ENCODE measurements around the gene COL5A1.
A peak's percentile ranks its signal among the peaks of the same experiment; 100 is the strongest.

Gene COL5A1

DNA sequence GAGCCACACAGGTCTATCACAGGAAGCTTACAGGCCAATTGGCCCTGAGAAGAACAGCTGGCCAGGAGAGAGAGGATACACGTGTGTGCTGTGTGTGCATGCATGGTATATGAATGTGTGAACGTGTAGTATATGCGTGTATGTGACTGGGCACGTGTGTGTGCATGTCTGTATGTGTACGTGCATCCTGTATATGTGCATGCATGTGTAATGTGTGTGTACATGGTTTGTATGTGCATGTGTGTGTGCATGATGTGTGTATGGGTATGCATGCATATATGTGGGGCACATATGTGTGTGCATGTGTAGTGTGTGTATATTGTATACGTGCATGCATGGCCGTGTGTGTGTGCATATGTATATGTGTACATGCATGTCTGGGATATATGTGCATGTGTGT, 182.0 kb downstream of the COL5A1 start:
- H3K9me2 ChIP-seq (ENCODE audit: low read depth, low read length): no peaks in the 10 kb centered on the region
- peaks cover 6% of the 10 kb centered on the region for H3K4me1 ChIP-seq (ENCODE audit: insufficient read depth, low read length, severe bottlenecking)
- TF ChIP-seq, protein P1, sequence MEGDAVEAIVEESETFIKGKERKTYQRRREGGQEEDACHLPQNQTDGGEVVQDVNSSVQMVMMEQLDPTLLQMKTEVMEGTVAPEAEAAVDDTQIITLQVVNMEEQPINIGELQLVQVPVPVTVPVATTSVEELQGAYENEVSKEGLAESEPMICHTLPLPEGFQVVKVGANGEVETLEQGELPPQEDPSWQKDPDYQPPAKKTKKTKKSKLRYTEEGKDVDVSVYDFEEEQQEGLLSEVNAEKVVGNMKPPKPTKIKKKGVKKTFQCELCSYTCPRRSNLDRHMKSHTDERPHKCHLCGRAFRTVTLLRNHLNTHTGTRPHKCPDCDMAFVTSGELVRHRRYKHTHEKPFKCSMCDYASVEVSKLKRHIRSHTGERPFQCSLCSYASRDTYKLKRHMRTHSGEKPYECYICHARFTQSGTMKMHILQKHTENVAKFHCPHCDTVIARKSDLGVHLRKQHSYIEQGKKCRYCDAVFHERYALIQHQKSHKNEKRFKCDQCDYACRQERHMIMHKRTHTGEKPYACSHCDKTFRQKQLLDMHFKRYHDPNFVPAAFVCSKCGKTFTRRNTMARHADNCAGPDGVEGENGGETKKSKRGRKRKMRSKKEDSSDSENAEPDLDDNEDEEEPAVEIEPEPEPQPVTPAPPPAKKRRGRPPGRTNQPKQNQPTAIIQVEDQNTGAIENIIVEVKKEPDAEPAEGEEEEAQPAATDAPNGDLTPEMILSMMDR (IDR thresholded peaks at IDR 0.05; ENCODE audit: low read length): no peak
- no peak for TF ChIP-seq EZH2 (IDR thresholded peaks at IDR 0.05; ENCODE audit: borderline replicate concordance, low read length)
- H4K20me1 ChIP-seq (ENCODE audit: insufficient read depth, low read length): no peaks in the 10 kb centered on the region
- H3K36me3 ChIP-seq (ENCODE audit: insufficient read depth, low read length): peaks cover 51% of the 10 kb centered on the region
- H2AFZ ChIP-seq (ENCODE audit: low read length): no peak overlapping the region
- no peaks in the 10 kb centered on the region for H3K79me2 ChIP-seq (ENCODE audit: insufficient read depth, low read length)
- no peak overlapping the region for H3K4me3 ChIP-seq (ENCODE audit: low read depth, low read length, poor library complexity, severe bottlenecking)
- H3K4me2 ChIP-seq (ENCODE audit: low read length): no peak overlapping the region
- peak overlapping the region; percentile 4 for H3K27ac ChIP-seq (ENCODE audit: low read depth, low read length, poor library complexity, severe bottlenecking)
- H3K9me3 ChIP-seq (ENCODE audit: low read length): no peaks in the 10 kb centered on the region
- no peaks in the 10 kb centered on the region for H3F3A ChIP-seq (ENCODE audit: insufficient read depth, low read length)
- H3K27me3 ChIP-seq (ENCODE audit: insufficient read depth, low read length): no peaks in the 10 kb centered on the region
- no peak overlapping the region for H3K9ac ChIP-seq (ENCODE audit: low read length)

DNA sequence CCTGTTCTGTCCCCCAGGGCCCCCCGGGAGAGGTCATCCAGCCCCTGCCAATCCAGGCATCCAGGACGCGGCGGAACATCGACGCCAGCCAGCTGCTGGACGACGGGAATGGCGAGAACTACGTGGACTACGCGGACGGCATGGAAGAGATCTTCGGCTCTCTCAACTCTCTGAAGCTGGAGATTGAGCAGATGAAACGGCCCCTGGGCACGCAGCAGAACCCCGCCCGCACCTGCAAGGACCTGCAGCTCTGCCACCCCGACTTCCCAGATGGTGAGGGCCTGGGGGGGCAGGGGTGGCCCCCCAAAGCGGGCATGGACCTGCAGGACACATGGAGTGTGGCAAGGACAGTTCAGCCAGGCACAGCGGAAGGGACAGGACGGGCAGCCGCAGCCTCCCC, 183.0 kb downstream of the COL5A1 start:
- Histone ChIP-seq H3K4me3 (ENCODE audit: low read depth, low read length, poor library complexity, severe bottlenecking) (no peak overlapping the region), H3K9me2 (ENCODE audit: low read depth, low read length) (no peaks in the 10 kb centered on the region), H2AFZ (ENCODE audit: low read length) (no peak overlapping the region), H3K9me3 (ENCODE audit: low read length) (no peaks in the 10 kb centered on the region), H4K20me1 (ENCODE audit: insufficient read depth, low read length) (no peaks in the 10 kb centered on the region), H3K9ac (ENCODE audit: low read length) (no peak overlapping the region), H3K79me2 (ENCODE audit: insufficient read depth, low read length) (no peaks in the 10 kb centered on the region), H3F3A (ENCODE audit: insufficient read depth, low read length) (no peaks in the 10 kb centered on the region), H3K4me1 (ENCODE audit: insufficient read depth, low read length, severe bottlenecking) (peaks cover 6% of the 10 kb centered on the region), H3K36me3 (ENCODE audit: insufficient read depth, low read length) (peaks cover 60% of the 10 kb centered on the region), H3K27ac (ENCODE audit: low read depth, low read length, poor library complexity, severe bottlenecking) (no peak overlapping the region), H3K4me2 (ENCODE audit: low read length) (no peak overlapping the region), H3K27me3 (ENCODE audit: insufficient read depth, low read length) (no peaks in the 10 kb centered on the region)
- TF ChIP-seq EZH2 (IDR thresholded peaks at IDR 0.05; ENCODE audit: borderline replicate concordance, low read length): no peak
- TF ChIP-seq, protein P1 (IDR thresholded peaks at IDR 0.05; ENCODE audit: low read length): no peak

DNA sequence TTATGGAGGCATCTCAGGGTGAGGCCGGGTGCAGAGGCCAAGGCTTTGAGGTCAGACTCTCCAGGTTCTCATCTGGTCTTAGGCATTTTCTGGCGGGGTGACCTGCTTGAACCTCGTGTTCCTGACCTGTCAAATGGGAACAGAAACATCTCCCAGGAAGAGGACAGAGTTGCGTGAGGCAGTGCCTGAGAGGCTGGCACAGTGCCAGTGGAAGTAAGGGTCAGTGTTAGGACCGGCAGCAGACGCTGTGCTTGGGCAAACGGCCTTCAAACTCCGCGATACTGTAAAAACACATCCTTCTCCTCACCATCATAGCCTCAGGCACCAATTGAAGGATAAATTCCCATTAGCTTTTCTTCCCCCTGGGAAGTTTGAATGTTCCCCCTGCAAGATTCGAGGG, 183.4 kb downstream of the COL5A1 start:
- no peak overlapping the region for H3K4me2 ChIP-seq (ENCODE audit: low read length)
- TF ChIP-seq, protein P1 (IDR thresholded peaks at IDR 0.05; ENCODE audit: low read length): no peak
- no peak for TF ChIP-seq EZH2 (IDR thresholded peaks at IDR 0.05; ENCODE audit: borderline replicate concordance, low read length)
- no peak overlapping the region for H2AFZ ChIP-seq (ENCODE audit: low read length)
- H3K9me3 ChIP-seq (ENCODE audit: low read length): no peaks in the 10 kb centered on the region
- H3K4me3 ChIP-seq (ENCODE audit: low read depth, low read length, poor library complexity, severe bottlenecking): no peak overlapping the region
- no peaks in the 10 kb centered on the region for H3K79me2 ChIP-seq (ENCODE audit: insufficient read depth, low read length)
- H3K27me3 ChIP-seq (ENCODE audit: insufficient read depth, low read length): no peaks in the 10 kb centered on the region
- peaks cover 64% of the 10 kb centered on the region for H3K36me3 ChIP-seq (ENCODE audit: insufficient read depth, low read length)
- H3F3A ChIP-seq (ENCODE audit: insufficient read depth, low read length): no peaks in the 10 kb centered on the region
- no peaks in the 10 kb centered on the region for H4K20me1 ChIP-seq (ENCODE audit: insufficient read depth, low read length)
- peaks cover 6% of the 10 kb centered on the region for H3K4me1 ChIP-seq (ENCODE audit: insufficient read depth, low read length, severe bottlenecking)
- no peak overlapping the region for H3K27ac ChIP-seq (ENCODE audit: low read depth, low read length, poor library complexity, severe bottlenecking)
- H3K9ac ChIP-seq (ENCODE audit: low read length): no peak overlapping the region
- H3K9me2 ChIP-seq (ENCODE audit: low read depth, low read length): no peaks in the 10 kb centered on the region

All from OCI-LY1 (cell line).